CD8-positive, alpha-beta memory T cell (primary cell): ENCODE measurements around the gene KCNJ9. TPM values are rescaled to one million over a fixed set of nuclear protein-coding genes. Genes with fewer than 3 reads are reported as not detected.

Experiments
- CTCF ChIA-PET: fragments of 350-600 bp; sonication (Branson Sonifier 250); formaldehyde crosslinking; loops from one replicate; lab custom pipeline; 2021; ENCODE audit warnings: antibody characterized with exemption; lab: Charles Lee
- POLR2A ChIA-PET: fragments of 350-600 bp; sonication (Branson Sonifier 250); formaldehyde crosslinking; loops from one replicate; lab custom pipeline; 2021; ENCODE audit warnings: antibody characterized with exemption; lab: Charles Lee
- DNase-seq, 5 donors: peaks; one replicate each; pipeline versions ENCODE4 v3.0.0 to v3.0.0-alpha.2; 2020 to 2022; ENCODE audit warnings: mixed read lengths in 1 of 5
- H3K27ac ChIP-seq: one replicate; pipeline ENCODE4 v1.7.0; 2013; ENCODE audit warnings: low read depth, mild to moderate bottlenecking, low read length, moderate library complexity
- H3K27me3 ChIP-seq: 2 replicates; pipeline ENCODE4 v1.7.0; 2013; ENCODE audit warnings: low read length, mild to moderate bottlenecking; ENCODE audit not compliant: insufficient read depth, poor library complexity, severe bottlenecking
- H3K36me3 ChIP-seq: 2 replicates; pipeline ENCODE4 v1.7.0; 2013; ENCODE audit warnings: mild to moderate bottlenecking, low read length, moderate library complexity; ENCODE audit not compliant: insufficient read depth
- H3K4me1 ChIP-seq: 2 replicates; pipeline ENCODE4 v1.7.0; 2013; ENCODE audit warnings: mild to moderate bottlenecking, low read length, moderate library complexity; ENCODE audit not compliant: insufficient read depth
- H3K4me3 ChIP-seq: 2 replicates; pipeline ENCODE4 v1.7.0; 2013; ENCODE audit warnings: mild to moderate bottlenecking, low read length
- H3K9me3 ChIP-seq: 2 replicates; pipeline ENCODE4 v1.7.0; 2013; ENCODE audit warnings: mild to moderate bottlenecking, low read length
- H3K27ac Mint-ChIP-seq, 8 donors: one replicate each; pipeline ENCODE4 v1.8.0; 2020 to 2021; ENCODE audit warnings: mixed read lengths in 8 of 8, mild to moderate bottlenecking in 6 of 8, inconsistent platforms in 3 of 8, moderate library complexity in 3 of 8
- H3K27me3 Mint-ChIP-seq, 2 donors: one replicate each; pipeline ENCODE4 v1.8.0; 2020 to 2021; ENCODE audit warnings: mixed read lengths in 2 of 2, mild to moderate bottlenecking in 1 of 2, moderate library complexity in 1 of 2
- H3K36me3 Mint-ChIP-seq, 3 donors: one replicate each; pipeline ENCODE4 v1.8.0; 2020 to 2021; ENCODE audit warnings: mixed read lengths in 3 of 3, inconsistent platforms in 1 of 3, mild to moderate bottlenecking in 1 of 3
- H3K4me1 Mint-ChIP-seq, 3 donors: one replicate each; pipeline ENCODE4 v1.8.0; 2020 to 2021; ENCODE audit warnings: mixed read lengths in 3 of 3, inconsistent platforms in 1 of 3, mild to moderate bottlenecking in 1 of 3
- H3K4me3 Mint-ChIP-seq, 7 donors: one replicate each; pipeline ENCODE4 v1.8.0; 2020 to 2021; ENCODE audit warnings: mixed read lengths in 7 of 7, mild to moderate bottlenecking in 6 of 7, moderate library complexity in 4 of 7, inconsistent platforms in 2 of 7
- H3K9me3 Mint-ChIP-seq, 5 donors: one replicate each; pipeline ENCODE4 v1.8.0; 2020 to 2022; ENCODE audit warnings: mixed read lengths in 5 of 5, mild to moderate bottlenecking in 3 of 5, moderate library complexity in 2 of 5, inconsistent platforms in 1 of 5
- polyA plus RNA-seq: library from polyadenylated mRNA; unstranded; fragments of 300-500 nt; fragmentation: Illumina TruSeq; gene quantifications from one replicate; pipeline ENCODE4 v1.2.3, GENCODE V29; 2021
- total RNA-seq, 2 experiments: library from RNA; stranded (reverse); gene quantifications; one replicate each; pipeline ENCODE4 v1.2.3, GENCODE V29; 2021

The KCNJ9 gene
- total and polyA plus RNA-seq, 3 experiments from 2014 or later, result 0.04 TPM; not detected in 2

DNA sequence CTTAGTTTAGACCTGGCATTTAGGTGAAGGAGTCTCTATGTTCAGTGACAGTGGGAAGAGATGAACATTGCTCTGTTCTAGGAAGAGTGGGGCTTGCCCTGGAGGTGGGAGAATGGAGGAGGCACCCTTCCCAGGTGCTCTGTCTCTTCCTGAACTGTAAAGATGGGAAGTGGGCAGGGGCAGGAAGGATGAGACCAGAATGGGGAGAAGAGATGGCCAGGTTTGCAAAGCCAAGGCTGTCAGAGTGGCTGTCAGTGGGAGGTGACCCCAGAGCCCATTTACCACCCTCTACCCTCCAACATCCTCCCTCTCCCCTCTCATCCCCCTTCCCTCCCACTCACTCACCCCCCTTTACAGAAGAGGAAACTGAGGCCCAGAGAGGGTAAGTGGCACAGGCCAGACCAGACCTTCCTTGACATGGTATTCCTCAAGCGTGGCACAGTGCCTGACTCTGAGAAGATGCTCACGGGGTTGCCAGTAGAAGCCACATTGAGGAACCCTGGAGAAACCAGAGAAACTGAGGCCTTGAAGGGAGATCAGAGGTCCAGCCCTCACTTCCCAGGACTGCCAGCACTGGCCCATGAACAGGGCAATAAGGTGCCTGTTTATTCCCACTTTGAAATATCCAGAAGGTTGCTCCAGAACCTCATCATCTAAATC, 18.5 kb downstream of the KCNJ9 start:
- peak overlapping the region; percentile 79 to 99 (median 96) for H3K27ac Mint-ChIP-seq
- no peak for DNase-seq
- CTCF ChIA-PET, result interaction anchor here (1.4 to 7.4 kb wide), 5 partner anchors 14 to 192 kb away, joined by 3 to 81 read pairs (median 71); no protein-coding TSS in a partner anchor
- Histone ChIP-seq H3K27ac (peak overlapping the region; percentile 79), H3K9me3 (no peaks in the 10 kb centered on the region), H3K4me3 (no peak overlapping the region), H3K36me3 (no peaks in the 10 kb centered on the region), H3K4me1 (peaks cover 54% of the 10 kb centered on the region), H3K27me3 (no peaks in the 10 kb centered on the region)
- POLR2A ChIA-PET, result interaction anchor here (1.4 to 1.5 kb wide), 2 partner anchors 53 to 185 kb away, joined by 4 to 7 read pairs; partner anchors contain the start of gene PEX19
- H3K4me3 Mint-ChIP-seq, result peak overlapping the region in 6 of 7 donors; percentile 76 to 90 (median 80)
- H3K9me3 Mint-ChIP-seq, result no peaks in the 10 kb centered on the region
- H3K27me3 Mint-ChIP-seq, result peaks cover 0 to 2% of the 10 kb centered on the region in 2 donors
- peaks cover 0 to 14% (median 3%) of the 10 kb centered on the region in 3 donors for H3K36me3 Mint-ChIP-seq
- H3K4me1 Mint-ChIP-seq, result peaks cover 45 to 74% (median 47%) of the 10 kb centered on the region in 3 donors

DNA sequence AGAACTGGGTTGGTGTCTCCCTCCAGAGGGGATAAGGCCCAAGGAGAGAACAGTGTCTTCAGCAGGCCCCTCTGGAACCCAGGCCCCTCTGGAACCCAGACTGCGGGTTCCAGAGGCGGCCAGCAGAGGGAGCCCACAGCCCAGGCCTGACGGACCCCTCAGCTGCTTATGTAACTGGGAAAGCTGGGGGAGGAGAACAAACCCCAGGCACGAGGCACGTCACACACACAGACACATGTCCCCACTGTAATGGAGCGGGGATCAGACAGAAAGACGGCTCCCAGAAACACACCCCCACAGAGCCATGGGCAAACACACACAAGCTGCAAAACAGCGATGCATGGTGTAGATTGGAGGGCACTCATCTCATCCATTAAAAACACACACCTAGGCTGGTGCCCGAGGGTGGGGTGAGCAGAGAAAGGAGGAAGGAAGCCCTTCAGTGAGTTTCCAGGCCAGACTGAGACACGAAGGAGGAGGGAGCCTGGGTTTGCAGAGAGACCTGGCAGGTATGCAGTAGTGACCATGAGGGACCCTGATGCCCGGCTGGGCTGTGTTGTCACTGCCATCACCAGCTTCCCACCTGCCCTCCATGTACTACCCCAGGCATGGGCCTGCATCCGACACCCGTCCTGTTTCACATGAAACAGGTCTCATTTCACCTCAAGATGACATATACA, 19.8 kb downstream of the KCNJ9 start:
- no peaks in the 10 kb centered on the region for H3K27me3 ChIP-seq
- Mint-ChIP-seq H3K27ac (peak overlapping the region; percentile 79 to 97 (median 96)), H3K36me3 (peaks cover 0 to 4% (median 0%) of the 10 kb centered on the region in 3 donors), H3K27me3 (peaks cover 0 to 2% of the 10 kb centered on the region in 2 donors), H3K4me3 (peak overlapping the region; percentile 27 to 78 (median 58)), H3K4me1 (peaks cover 39 to 61% (median 41%) of the 10 kb centered on the region in 3 donors), H3K9me3 (no peaks in the 10 kb centered on the region)
- ChIA-PET POLR2A (interaction anchor here (1.0 to 1.2 kb wide), 3 partner anchors 107 to 190 kb away, joined by 3 to 5 read pairs (median 4); partner anchors contain the start of gene PEX19), CTCF (interaction anchor here (0.7 to 7.4 kb wide), 15 partner anchors 8 to 279 kb away, joined by 3 to 72 read pairs (median 3); partner anchors contain the start of genes DCAF8 and PEA15)
- no peak overlapping the region for H3K4me3 ChIP-seq
- no peak overlapping the region for H3K27ac ChIP-seq
- no peaks in the 10 kb centered on the region for H3K9me3 ChIP-seq
- no peaks in the 10 kb centered on the region for H3K36me3 ChIP-seq
- peak; percentile 52 to 85 (median 71) for DNase-seq
- peaks cover 46% of the 10 kb centered on the region for H3K4me1 ChIP-seq

DNA sequence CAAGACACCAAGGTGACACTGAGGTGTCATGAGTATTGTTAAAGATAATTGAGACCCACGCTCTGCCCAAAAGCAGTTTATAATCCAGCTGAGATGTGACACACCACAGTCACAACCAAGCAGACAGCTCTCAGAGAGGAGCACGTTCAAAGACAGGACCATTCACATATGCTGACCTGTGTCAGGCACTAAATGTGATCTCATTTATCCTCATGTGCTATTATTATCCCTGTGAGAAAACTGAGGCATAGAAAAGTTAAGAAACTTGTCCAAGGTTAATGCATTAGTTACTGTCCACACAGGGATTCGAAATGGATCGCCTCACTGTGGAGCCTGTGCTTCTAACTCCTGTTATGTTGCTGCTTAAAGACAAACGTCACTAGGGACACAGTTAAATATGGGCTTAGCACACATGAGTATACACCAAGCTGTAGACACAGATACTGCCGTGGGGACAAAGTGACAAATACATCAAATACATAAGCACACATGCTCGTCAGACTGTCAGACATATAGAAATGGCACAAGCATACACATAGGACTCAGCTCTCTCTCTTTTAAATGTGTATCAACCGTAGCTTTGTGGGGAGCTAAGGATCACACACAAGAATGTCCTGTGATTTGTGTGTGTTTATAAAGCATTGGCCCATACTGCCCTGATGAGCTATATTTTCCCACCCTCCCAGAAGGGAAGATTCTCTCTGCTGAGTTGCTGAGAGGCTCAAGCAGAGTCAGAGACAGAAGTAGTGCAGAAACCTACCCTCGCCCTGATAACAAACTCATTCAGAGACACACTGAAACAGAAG, 20.6 kb downstream of the KCNJ9 start:
- peaks cover 32 to 53% (median 34%) of the 10 kb centered on the region in 3 donors for H3K4me1 Mint-ChIP-seq
- peaks cover 0 to 4% (median 0%) of the 10 kb centered on the region in 3 donors for H3K36me3 Mint-ChIP-seq
- peaks cover 0 to 3% of the 10 kb centered on the region in 2 donors for H3K27me3 Mint-ChIP-seq
- H3K4me3 Mint-ChIP-seq, result no peak overlapping the region
- Histone ChIP-seq H3K4me1 (peaks cover 39% of the 10 kb centered on the region), H3K9me3 (no peaks in the 10 kb centered on the region), H3K4me3 (no peak overlapping the region), H3K27ac (no peak overlapping the region), H3K36me3 (no peaks in the 10 kb centered on the region), H3K27me3 (no peaks in the 10 kb centered on the region)
- no peak for DNase-seq
- ChIA-PET POLR2A (interaction anchor here (0.9 to 1.2 kb wide), 3 partner anchors 106 to 183 kb away, joined by 3 to 4 read pairs (median 3); partner anchors contain the start of gene PEX19), CTCF (interaction anchor here (0.7 to 7.4 kb wide), 13 partner anchors 7 to 279 kb away, joined by 3 to 72 read pairs (median 4); partner anchors contain the start of genes DCAF8 and PEA15)
- no peaks in the 10 kb centered on the region for H3K9me3 Mint-ChIP-seq
- peak overlapping the region; percentile 79 to 97 (median 96) for H3K27ac Mint-ChIP-seq

DNA sequence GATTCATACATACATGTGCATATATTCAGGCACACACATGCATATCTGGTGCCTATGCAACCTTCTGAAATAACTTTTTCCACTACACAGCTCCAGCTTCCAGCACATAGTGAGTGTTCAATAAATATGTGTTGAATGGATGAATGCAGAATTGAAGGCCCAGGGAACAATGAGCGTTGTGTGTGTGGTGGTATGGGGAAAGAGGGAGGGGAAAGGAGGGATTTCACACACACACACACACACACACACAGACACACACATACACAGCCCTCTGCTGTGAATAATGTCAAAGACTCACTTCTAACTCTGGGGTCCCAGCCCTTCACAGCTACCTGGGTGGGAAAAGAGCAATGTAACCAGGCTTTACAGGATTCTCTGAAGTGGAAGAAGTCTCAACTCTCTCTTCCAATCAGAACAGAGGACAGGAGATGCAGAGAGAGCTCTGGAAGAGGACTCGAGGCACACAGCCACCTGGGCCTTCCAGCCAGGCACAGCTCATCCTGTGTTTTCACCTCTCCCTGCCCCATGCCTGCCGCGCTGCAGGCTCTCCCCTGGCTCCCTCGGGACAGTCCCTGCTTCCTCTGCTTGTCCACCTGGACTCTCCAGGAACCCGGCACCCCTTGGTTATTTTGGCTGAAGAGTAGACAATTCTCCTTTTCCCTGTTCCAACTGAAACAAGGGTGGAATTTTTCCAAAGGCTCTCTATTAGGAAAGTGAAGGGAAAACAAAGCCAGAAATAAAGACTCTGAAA, 22.5 kb downstream of the KCNJ9 start:
- H3K27me3 Mint-ChIP-seq, result peaks cover 1 to 8% of the 10 kb centered on the region in 2 donors
- DNase-seq, result peak in 1 of 5 donors; percentile 24
- Histone ChIP-seq H3K27me3 (no peaks in the 10 kb centered on the region), H3K36me3 (no peaks in the 10 kb centered on the region), H3K9me3 (no peaks in the 10 kb centered on the region), H3K4me1 (peaks cover 28% of the 10 kb centered on the region), H3K4me3 (no peak overlapping the region), H3K27ac (no peak overlapping the region)
- POLR2A ChIA-PET, result no interaction called here
- CTCF ChIA-PET, result interaction anchor here (1.0 to 7.4 kb wide), 5 partner anchors 18 to 188 kb away, joined by 3 to 72 read pairs (median 10); no protein-coding TSS in a partner anchor
- peak overlapping the region in 3 of 8 donors; percentile 3 to 36 (median 7) for H3K27ac Mint-ChIP-seq
- peak overlapping the region in 1 of 7 donors; percentile 5 for H3K4me3 Mint-ChIP-seq
- H3K36me3 Mint-ChIP-seq, result no peaks in the 10 kb centered on the region
- peaks cover 21 to 42% (median 24%) of the 10 kb centered on the region in 3 donors for H3K4me1 Mint-ChIP-seq
- no peaks in the 10 kb centered on the region for H3K9me3 Mint-ChIP-seq

DNA sequence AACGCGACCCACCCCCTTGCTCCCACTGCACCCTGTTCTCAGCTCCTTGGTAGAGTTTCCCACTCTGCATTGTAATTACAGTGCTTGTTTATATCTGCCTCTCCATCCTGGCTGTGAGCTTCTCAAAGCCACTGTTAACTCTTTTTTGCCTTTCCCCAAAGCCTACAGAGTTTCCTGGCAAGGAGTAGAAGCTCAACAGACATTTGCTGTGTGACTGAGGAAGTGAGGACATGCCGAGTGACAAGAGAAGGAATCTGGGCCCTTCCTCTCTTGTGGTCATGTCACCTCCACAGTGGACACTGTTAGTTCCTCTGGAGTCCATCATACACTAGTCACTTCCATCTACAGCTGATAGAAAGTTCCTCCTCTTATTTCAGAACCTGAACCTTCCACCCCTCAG, 23.1 kb downstream of the KCNJ9 start:
- Mint-ChIP-seq H3K36me3 (no peaks in the 10 kb centered on the region), H3K4me3 (no peak overlapping the region), H3K27me3 (peaks cover 5 to 12% of the 10 kb centered on the region in 2 donors), H3K4me1 (peaks cover 18 to 36% (median 18%) of the 10 kb centered on the region in 3 donors), H3K9me3 (no peaks in the 10 kb centered on the region), H3K27ac (peak overlapping the region in 1 of 8 donors; percentile 20)
- Histone ChIP-seq H3K27me3 (no peaks in the 10 kb centered on the region), H3K9me3 (no peaks in the 10 kb centered on the region), H3K27ac (no peak overlapping the region), H3K36me3 (no peaks in the 10 kb centered on the region), H3K4me3 (no peak overlapping the region), H3K4me1 (peaks cover 22% of the 10 kb centered on the region)
- POLR2A ChIA-PET, result no interaction called here
- CTCF ChIA-PET, result interaction anchor here (1.0 to 7.4 kb wide), 4 partner anchors 19 to 187 kb away, joined by 3 to 72 read pairs (median 40); no protein-coding TSS in a partner anchor
- no peak for DNase-seq

DNA sequence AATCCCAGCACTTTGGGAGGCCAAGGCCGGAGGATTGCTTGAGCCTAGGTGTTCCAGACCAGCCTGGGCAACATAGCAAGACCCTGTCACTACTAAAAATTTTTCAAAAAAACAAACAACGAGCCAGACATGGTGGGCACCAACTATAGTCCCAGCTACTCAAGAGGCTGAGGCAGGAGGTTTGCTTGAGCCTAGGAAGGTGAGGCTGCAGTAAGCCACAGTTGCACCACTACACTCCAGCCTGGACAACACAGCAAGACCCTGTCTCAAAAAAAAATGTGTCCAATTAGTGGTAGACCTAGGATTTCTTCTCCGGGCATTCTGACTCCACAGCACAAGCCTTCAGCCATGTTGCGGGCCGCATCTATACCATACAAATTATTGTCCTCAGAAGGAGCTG, 23.8 kb downstream of the KCNJ9 start:
- Mint-ChIP-seq H3K4me1 (peaks cover 13 to 31% (median 14%) of the 10 kb centered on the region in 3 donors), H3K4me3 (no peak overlapping the region), H3K27me3 (peaks cover 5 to 16% of the 10 kb centered on the region in 2 donors), H3K36me3 (no peaks in the 10 kb centered on the region), H3K27ac (no peak overlapping the region), H3K9me3 (no peaks in the 10 kb centered on the region)
- H3K36me3 ChIP-seq, result no peaks in the 10 kb centered on the region
- POLR2A ChIA-PET, result interaction anchor here (0.7 kb wide), 1 partner anchor 49 kb away, joined by 3 read pairs; no protein-coding TSS in a partner anchor
- no peaks in the 10 kb centered on the region for H3K9me3 ChIP-seq
- CTCF ChIA-PET, result interaction anchor here (0.9 to 7.4 kb wide), 4 partner anchors 9 to 186 kb away, joined by 3 to 72 read pairs (median 40); no protein-coding TSS in a partner anchor
- H3K4me3 ChIP-seq, result no peak overlapping the region
- H3K27me3 ChIP-seq, result no peaks in the 10 kb centered on the region
- no peak for DNase-seq
- H3K4me1 ChIP-seq, result peaks cover 16% of the 10 kb centered on the region
- no peak overlapping the region for H3K27ac ChIP-seq
